ENCODE data around the gene GNAZ. TPM values are rescaled to one million over a fixed set of nuclear protein-coding genes. Genes with fewer than 3 reads are reported as not detected.

GNAZ gene
- total RNA-seq, 1 donor from 2014 or later, result 1.1 TPM

DNA sequence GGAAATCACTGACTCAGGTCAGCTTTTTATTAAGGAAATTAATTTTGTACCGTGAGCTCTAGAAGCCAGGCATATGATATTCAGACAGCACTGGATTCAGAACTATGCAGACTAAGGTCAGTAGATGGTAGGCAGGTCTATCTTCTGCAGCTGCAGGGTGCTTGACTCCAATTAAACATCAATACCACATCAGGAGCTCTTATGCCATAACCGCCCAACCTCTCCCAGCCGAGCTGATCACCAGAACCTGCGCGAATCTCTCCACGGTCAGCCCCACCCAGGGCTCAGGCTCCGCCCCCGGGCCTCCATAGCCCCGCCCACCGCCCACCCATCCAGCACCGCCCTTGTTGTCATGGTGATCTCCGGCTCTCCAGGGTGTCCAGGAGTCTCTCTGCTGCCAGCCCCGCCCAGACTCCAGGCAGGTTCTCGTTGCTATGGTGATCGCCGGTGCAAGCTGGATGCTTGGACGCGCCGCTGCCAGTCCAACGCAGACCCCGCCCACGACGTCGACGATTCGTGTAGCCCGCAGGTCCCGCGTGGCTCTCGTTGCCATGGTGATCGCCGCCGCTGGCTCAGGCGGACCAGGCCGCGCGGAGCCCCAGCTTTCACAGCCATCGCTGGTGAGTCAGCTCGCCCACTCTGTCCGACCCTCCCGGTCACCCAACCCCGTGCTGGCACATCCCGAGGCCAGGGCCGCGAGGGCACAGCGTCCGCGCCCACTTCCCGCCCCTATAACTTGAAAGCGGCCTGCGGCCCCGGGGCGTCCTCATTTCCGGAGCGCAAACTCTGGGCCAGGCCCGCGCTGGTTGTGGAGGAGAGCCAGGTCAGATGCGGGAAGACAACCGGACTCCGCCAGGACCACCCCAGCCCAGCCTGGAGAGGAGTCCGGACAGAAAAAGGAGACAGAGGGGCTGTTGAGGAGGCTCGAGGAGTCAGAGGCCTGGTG is 74.9 kb downstream of the GNAZ start, which contains the start of gene RAB36:
Gene RAB36, plus strand, starts transcription at position 546 of the 946 bp plus-strand sequence. CDS start 1,140 bp downstream, outside the sequence.
- H2AFZ ChIP-seq (ENCODE audit: low read depth, low read length), result peak within 1 kb of the TSS; percentile 88
- peak within 1 kb of the TSS; percentile 94 for H3K4me2 ChIP-seq (ENCODE audit: low read length)
- H3K9ac ChIP-seq (ENCODE audit: low read length), result peak within 1 kb of the TSS; percentile 91
- H3K79me2 ChIP-seq (ENCODE audit: insufficient read depth, low read length), result peaks cover 2% of the 10 kb centered on the region
- Mint-ChIP-seq H3K9me3 (ENCODE audit: unreplicated experiment) (peaks cover 3% of the 10 kb centered on the region), H3K4me3 (ENCODE audit: unreplicated experiment) (peak within 1 kb of the TSS; percentile 85), H3K4me1 (ENCODE audit: low read depth, unreplicated experiment) (peaks cover 6% of the 10 kb centered on the region), H3K27me3 (ENCODE audit: low read depth, unreplicated experiment) (peaks cover 4% of the 10 kb centered on the region), H3K36me3 (ENCODE audit: low read depth, unreplicated experiment) (peaks cover 9% of the 10 kb centered on the region), H3K27ac (ENCODE audit: unreplicated experiment) (peak within 1 kb of the TSS; percentile 66)
- peaks cover 31% of the 10 kb centered on the region for H3K4me1 ChIP-seq (ENCODE audit: insufficient read depth, low read length)
- no peaks in the 10 kb centered on the region for H3K27me3 ChIP-seq (ENCODE audit: insufficient read depth, low read length)
- TF ChIP-seq EZH2 (IDR thresholded peaks at IDR 0.05; ENCODE audit: insufficient read depth, low read length), result no peak
- no peak for TF ChIP-seq CTCF (IDR thresholded peaks at IDR 0.05; ENCODE audit: insufficient read depth, low read depth, low read length)
- peak within 1 kb of the TSS; percentile 65 for H3K4me3 ChIP-seq (ENCODE audit: insufficient read depth, low read depth, low read length)
- H3K9me3 ChIP-seq (ENCODE audit: insufficient read depth, low read depth, low read length), result no peaks in the 10 kb centered on the region
- FAIRE-seq, result no peak
- H4K20me1 ChIP-seq (ENCODE audit: insufficient read depth, low read length), result peaks cover 12% of the 10 kb centered on the region
- peak; percentile 98 for DNase-seq (ENCODE audit: low read depth)
- peak within 1 kb of the TSS; percentile 70 for H3K27ac ChIP-seq (ENCODE audit: low read depth, low read length)
- no peaks in the 10 kb centered on the region for H3K36me3 ChIP-seq (ENCODE audit: insufficient read depth, low read length)

- Histone ChIP-seq H4K20me1 (ENCODE audit: insufficient read depth, low read length) (peaks cover 12% of the 10 kb centered on the region), H3K4me1 (ENCODE audit: insufficient read depth, low read length) (peaks cover 31% of the 10 kb centered on the region), H3K4me3 (ENCODE audit: insufficient read depth, low read depth, low read length) (peak overlapping the region; percentile 65), H3K27me3 (ENCODE audit: insufficient read depth, low read length) (no peaks in the 10 kb centered on the region), H3K9me3 (ENCODE audit: insufficient read depth, low read depth, low read length) (no peaks in the 10 kb centered on the region), H3K27ac (ENCODE audit: low read depth, low read length) (peak overlapping the region; percentile 70), H3K4me2 (ENCODE audit: low read length) (peak overlapping the region; percentile 94), H3K9ac (ENCODE audit: low read length) (peak overlapping the region; percentile 91), H2AFZ (ENCODE audit: low read depth, low read length) (peak overlapping the region; percentile 88), H3K36me3 (ENCODE audit: insufficient read depth, low read length) (no peaks in the 10 kb centered on the region), H3K79me2 (ENCODE audit: insufficient read depth, low read length) (peaks cover 2% of the 10 kb centered on the region)
- H3K36me3 Mint-ChIP-seq (ENCODE audit: low read depth, unreplicated experiment), result peaks cover 13% of the 10 kb centered on the region
- no peak for TF ChIP-seq CTCF (IDR thresholded peaks at IDR 0.05; ENCODE audit: insufficient read depth, low read depth, low read length)
- no peak for TF ChIP-seq EZH2 (IDR thresholded peaks at IDR 0.05; ENCODE audit: insufficient read depth, low read length)
- DNase-seq (ENCODE audit: low read depth) (no peak), FAIRE-seq (no peak)
- H3K4me1 Mint-ChIP-seq (ENCODE audit: low read depth, unreplicated experiment), result peaks cover 6% of the 10 kb centered on the region
- peak overlapping the region; percentile 85 for H3K4me3 Mint-ChIP-seq (ENCODE audit: unreplicated experiment)
- peaks cover 4% of the 10 kb centered on the region for H3K27me3 Mint-ChIP-seq (ENCODE audit: low read depth, unreplicated experiment)
- peak overlapping the region; percentile 66 for H3K27ac Mint-ChIP-seq (ENCODE audit: unreplicated experiment)
- peaks cover 3% of the 10 kb centered on the region for H3K9me3 Mint-ChIP-seq (ENCODE audit: unreplicated experiment)
Measured at GRCh38 chr22:23145878-23146470, 75.7 kb downstream of the GNAZ start.

All from astrocyte (in vitro differentiated cells and primary cell).